ENCODE measurements around the gene THSD1. TPM values are rescaled to one million over a fixed set of nuclear protein-coding genes. Genes with fewer than 3 reads are reported as not detected.
"Not testable (repeated sequence)": the region's sequence is repeated elsewhere in the genome, so short reads cannot be mapped to it uniquely, and the experiment has no call there.

Gene THSD1
- total RNA-seq, 1 experiment from 2014 or later: 0.85 TPM

- no TSS peak for BruUV-seq (replicated peaks)
Observed at GRCh38 chr13:52371736-52372247, 34.2 kb downstream of the THSD1 start.

GRCh38 chr13:52366291-52366690, 39.7 kb downstream of the THSD1 start:
- Mint-ChIP-seq H3K36me3 (ENCODE audit: insufficient read depth, unreplicated experiment) (no peaks in the 10 kb centered on the region), H3K9me3 (ENCODE audit: low read depth, unreplicated experiment) (no peaks in the 10 kb centered on the region), H3K27ac (ENCODE audit: unreplicated experiment) (no peak overlapping the region), H3K4me3 (ENCODE audit: low read depth, unreplicated experiment) (no peak overlapping the region), H3K4me1 (ENCODE audit: low read depth, unreplicated experiment) (no peaks in the 10 kb centered on the region), H3K27me3 (ENCODE audit: unreplicated experiment) (peaks cover 18% of the 10 kb centered on the region)
- DNase-seq: no peak
- intact Hi-C loops (cut with micrococcal nuclease; ENCODE audit: unreplicated experiment): no loop called here
- TF ChIP-seq CTCF (IDR thresholded peaks at IDR 0.05; ENCODE audit: unreplicated experiment): no peak
- CTCF ChIA-PET: no interaction called here
- no TSS peak for BruUV-seq (replicated peaks)

More at GRCh38 chr13:52371736-52372247, 34.2 kb downstream of the THSD1 start:
- Mint-ChIP-seq H3K27ac (ENCODE audit: unreplicated experiment) (no peak overlapping the region), H3K27me3 (ENCODE audit: unreplicated experiment) (no peaks in the 10 kb centered on the region), H3K9me3 (ENCODE audit: low read depth, unreplicated experiment) (no peaks in the 10 kb centered on the region), H3K4me3 (ENCODE audit: low read depth, unreplicated experiment) (no peak overlapping the region), H3K4me1 (ENCODE audit: low read depth, unreplicated experiment) (peaks cover 31% of the 10 kb centered on the region), H3K36me3 (ENCODE audit: insufficient read depth, unreplicated experiment) (no peaks in the 10 kb centered on the region)
- DNase-seq: peak; percentile 24
- TF ChIP-seq CTCF (IDR thresholded peaks at IDR 0.05; ENCODE audit: unreplicated experiment): no peak
- intact Hi-C loops (cut with micrococcal nuclease; ENCODE audit: unreplicated experiment): no loop called here
- CTCF ChIA-PET: interaction anchor here (0.9 to 1.0 kb wide), 2 partner anchors 11 to 22 kb away, joined by 4 to 8 read pairs; no protein-coding TSS in a partner anchor

GRCh38 chr13:52362169-52362887, 43.6 kb downstream of the THSD1 start:
- H3K27ac Mint-ChIP-seq (ENCODE audit: unreplicated experiment); BruUV-seq (replicated peaks); H3K9me3 Mint-ChIP-seq (ENCODE audit: low read depth, unreplicated experiment); DNase-seq; intact Hi-C loops (cut with micrococcal nuclease; ENCODE audit: unreplicated experiment); H3K4me3 Mint-ChIP-seq (ENCODE audit: low read depth, unreplicated experiment); H3K36me3 Mint-ChIP-seq (ENCODE audit: insufficient read depth, unreplicated experiment); CTCF ChIA-PET; H3K4me1 Mint-ChIP-seq (ENCODE audit: low read depth, unreplicated experiment): not testable (repeated sequence)
- H3K27me3 Mint-ChIP-seq (ENCODE audit: unreplicated experiment): peaks cover 18% of the 10 kb centered on the region

- Mint-ChIP-seq H3K9me3 (ENCODE audit: low read depth, unreplicated experiment) (no peaks in the 10 kb centered on the region), H3K27me3 (ENCODE audit: unreplicated experiment) (peaks cover 18% of the 10 kb centered on the region), H3K4me3 (ENCODE audit: low read depth, unreplicated experiment) (no peak overlapping the region), H3K36me3 (ENCODE audit: insufficient read depth, unreplicated experiment) (no peaks in the 10 kb centered on the region), H3K27ac (ENCODE audit: unreplicated experiment) (no peak overlapping the region), H3K4me1 (ENCODE audit: low read depth, unreplicated experiment) (peaks cover 12% of the 10 kb centered on the region)
- no peak for DNase-seq
- intact Hi-C loops (cut with micrococcal nuclease; ENCODE audit: unreplicated experiment): no loop called here
- BruUV-seq (replicated peaks): no TSS peak
- no peak for TF ChIP-seq CTCF (IDR thresholded peaks at IDR 0.05; ENCODE audit: unreplicated experiment)
- CTCF ChIA-PET: interaction anchor here (0.6 kb wide), 2 partner anchors 715 to 881 kb away, joined by 3 to 4 read pairs; no protein-coding TSS in a partner anchor
Observed at GRCh38 chr13:52361225-52361624, 44.7 kb downstream of the THSD1 start.

- intact Hi-C loops (cut with micrococcal nuclease; ENCODE audit: unreplicated experiment): no loop called here
- peaks cover 10% of the 10 kb centered on the region for H3K27me3 Mint-ChIP-seq (ENCODE audit: unreplicated experiment)
- BruUV-seq (replicated peaks): no TSS peak
- no peak for DNase-seq
- H3K4me1 Mint-ChIP-seq (ENCODE audit: low read depth, unreplicated experiment): peaks cover 14% of the 10 kb centered on the region
- H3K27ac Mint-ChIP-seq (ENCODE audit: unreplicated experiment): no peak overlapping the region
- no peak overlapping the region for H3K4me3 Mint-ChIP-seq (ENCODE audit: low read depth, unreplicated experiment)
- no peaks in the 10 kb centered on the region for H3K36me3 Mint-ChIP-seq (ENCODE audit: insufficient read depth, unreplicated experiment)
- CTCF ChIA-PET: no interaction called here
- no peaks in the 10 kb centered on the region for H3K9me3 Mint-ChIP-seq (ENCODE audit: low read depth, unreplicated experiment)
- no peak for TF ChIP-seq CTCF (IDR thresholded peaks at IDR 0.05; ENCODE audit: unreplicated experiment)
Observed at GRCh38 chr13:52359534-52359933, 46.4 kb downstream of the THSD1 start.
